ENCODE results near the gene KIF3A. TPM values are rescaled to one million over a fixed set of nuclear protein-coding genes. Genes with fewer than 3 reads are reported as not detected.

Gene KIF3A
- total RNA-seq, 4 donors from 2014 or later: 5.9 to 203 (median 19.5) TPM

GRCh38 chr5:132777209-132778069 is 40.1 kb upstream of the KIF3A start, which contains the start of gene SEPTIN8:
SEPTIN8 (minus strand) TSS chr5:132777239; CDS start chr5:132777137, 102 bp downstream.
- peak within 1 kb of the TSS; percentile 57 to 72 for H3K4me3 ChIP-seq
- TF ChIP-seq CTCF (IDR thresholded peaks at IDR 0.05) (peak in 1 of 4 experiments; percentile 7), POLR2A (IDR thresholded peaks at IDR 0.05) (no peak)
- intact Hi-C loops (cut with DNase I; ENCODE audit: low total_unique reads): no loop called here
- no peaks in the 10 kb centered on the region for H3K9me3 ChIP-seq
- peak; percentile 53 to 70 for DNase-seq
- H3K27me3 ChIP-seq: no peaks in the 10 kb centered on the region
- H3K4me1 ChIP-seq: peaks cover 0 to 11% of the 10 kb centered on the region in 2 donors
- H3K36me3 ChIP-seq: no peaks in the 10 kb centered on the region
- H3K27ac ChIP-seq: peak within 1 kb of the TSS; percentile 81 to 84

- Histone ChIP-seq H3K27ac (peak overlapping the region; percentile 81 to 84), H3K9me3 (no peaks in the 10 kb centered on the region), H3K36me3 (no peaks in the 10 kb centered on the region), H3K4me1 (peaks cover 0 to 11% of the 10 kb centered on the region in 2 donors), H3K27me3 (no peaks in the 10 kb centered on the region), H3K4me3 (peak overlapping the region; percentile 57 to 72)
- intact Hi-C loops (cut with DNase I; ENCODE audit: low total_unique reads): no loop called here
- DNase-seq: no peak
- TF ChIP-seq CTCF (IDR thresholded peaks at IDR 0.05) (no peak), POLR2A (IDR thresholded peaks at IDR 0.05) (no peak)
These were observed 39.5 kb upstream of the KIF3A start for GRCh38 chr5:132776938-132777208.

- DNase-seq: peak in 1 of 2 donors; percentile 41
- H3K36me3 ChIP-seq: no peaks in the 10 kb centered on the region
- no peaks in the 10 kb centered on the region for H3K27me3 ChIP-seq
- peak overlapping the region; percentile 57 to 72 for H3K4me3 ChIP-seq
- H3K4me1 ChIP-seq: peaks cover 0 to 11% of the 10 kb centered on the region in 2 donors
- TF ChIP-seq POLR2A (IDR thresholded peaks at IDR 0.05) (no peak), CTCF (IDR thresholded peaks at IDR 0.05) (no peak)
- intact Hi-C loops (cut with DNase I; ENCODE audit: low total_unique reads): no loop called here
- H3K9me3 ChIP-seq: no peaks in the 10 kb centered on the region
- H3K27ac ChIP-seq: peak overlapping the region; percentile 81 to 84
These were observed 39.0 kb upstream of the KIF3A start for GRCh38 chr5:132776131-132776937.

GRCh38 chr5:132775476-132775961 is 38.2 kb upstream of the KIF3A start:
- TF ChIP-seq POLR2A (IDR thresholded peaks at IDR 0.05): no peak
- TF ChIP-seq CTCF (IDR thresholded peaks at IDR 0.05): no peak
- Histone ChIP-seq H3K9me3 (no peaks in the 10 kb centered on the region), H3K36me3 (no peaks in the 10 kb centered on the region), H3K27ac (peak overlapping the region; percentile 81 to 84), H3K4me1 (peaks cover 0 to 11% of the 10 kb centered on the region in 2 donors), H3K27me3 (no peaks in the 10 kb centered on the region), H3K4me3 (no peak overlapping the region)
- DNase-seq: no peak
- intact Hi-C loops (cut with DNase I; ENCODE audit: low total_unique reads): no loop called here
